AG09319 (cell line): Measurements from ENCODE around the gene C17orf78.
"Not testable (repeated sequence)": the region's sequence is repeated elsewhere in the genome, so short reads cannot be mapped to it uniquely, and the experiment has no call there.

Experiments
- DNase-seq: peaks from one replicate; pipeline ENCODE4 v3.0.0-alpha.2; 2010; ENCODE audit warnings: low read depth; ENCODE audit errors: extremely low read depth
- TF ChIP-seq, protein P1 (sequence below): IDR thresholded peaks from 2 replicates; pipeline ENCODE4 v1.5.1; 2011; ENCODE audit warnings: low read depth, mild to moderate bottlenecking, inconsistent platforms, low read length, moderate library complexity

The C17orf78 gene

DNA sequence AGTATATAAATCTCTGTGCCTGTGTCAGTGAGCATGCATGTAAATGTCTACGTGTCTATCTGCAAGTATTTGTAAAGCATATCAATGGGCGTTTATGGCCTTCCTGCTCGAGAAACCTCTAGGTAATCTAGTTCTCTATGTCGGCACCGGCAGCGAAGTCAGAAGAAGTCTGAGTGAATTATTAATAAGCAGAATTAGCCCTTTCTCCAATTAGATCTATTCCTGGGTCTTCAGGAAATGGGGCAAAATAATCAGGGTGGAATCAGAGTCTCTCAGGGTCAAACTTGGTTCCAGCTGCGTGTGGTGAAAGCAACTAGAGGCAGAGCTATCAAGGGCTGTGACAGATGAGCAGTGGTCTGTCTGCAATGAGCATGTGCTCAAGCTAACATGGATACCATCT, at the start of gene C17orf78:
C17orf78 (plus strand) TSS at position 280 of the 400 bp plus-strand sequence; CDS start at position 388, 108 bp downstream.
- TF ChIP-seq, protein P1, sequence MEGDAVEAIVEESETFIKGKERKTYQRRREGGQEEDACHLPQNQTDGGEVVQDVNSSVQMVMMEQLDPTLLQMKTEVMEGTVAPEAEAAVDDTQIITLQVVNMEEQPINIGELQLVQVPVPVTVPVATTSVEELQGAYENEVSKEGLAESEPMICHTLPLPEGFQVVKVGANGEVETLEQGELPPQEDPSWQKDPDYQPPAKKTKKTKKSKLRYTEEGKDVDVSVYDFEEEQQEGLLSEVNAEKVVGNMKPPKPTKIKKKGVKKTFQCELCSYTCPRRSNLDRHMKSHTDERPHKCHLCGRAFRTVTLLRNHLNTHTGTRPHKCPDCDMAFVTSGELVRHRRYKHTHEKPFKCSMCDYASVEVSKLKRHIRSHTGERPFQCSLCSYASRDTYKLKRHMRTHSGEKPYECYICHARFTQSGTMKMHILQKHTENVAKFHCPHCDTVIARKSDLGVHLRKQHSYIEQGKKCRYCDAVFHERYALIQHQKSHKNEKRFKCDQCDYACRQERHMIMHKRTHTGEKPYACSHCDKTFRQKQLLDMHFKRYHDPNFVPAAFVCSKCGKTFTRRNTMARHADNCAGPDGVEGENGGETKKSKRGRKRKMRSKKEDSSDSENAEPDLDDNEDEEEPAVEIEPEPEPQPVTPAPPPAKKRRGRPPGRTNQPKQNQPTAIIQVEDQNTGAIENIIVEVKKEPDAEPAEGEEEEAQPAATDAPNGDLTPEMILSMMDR: no peak
- no peak for DNase-seq

DNA sequence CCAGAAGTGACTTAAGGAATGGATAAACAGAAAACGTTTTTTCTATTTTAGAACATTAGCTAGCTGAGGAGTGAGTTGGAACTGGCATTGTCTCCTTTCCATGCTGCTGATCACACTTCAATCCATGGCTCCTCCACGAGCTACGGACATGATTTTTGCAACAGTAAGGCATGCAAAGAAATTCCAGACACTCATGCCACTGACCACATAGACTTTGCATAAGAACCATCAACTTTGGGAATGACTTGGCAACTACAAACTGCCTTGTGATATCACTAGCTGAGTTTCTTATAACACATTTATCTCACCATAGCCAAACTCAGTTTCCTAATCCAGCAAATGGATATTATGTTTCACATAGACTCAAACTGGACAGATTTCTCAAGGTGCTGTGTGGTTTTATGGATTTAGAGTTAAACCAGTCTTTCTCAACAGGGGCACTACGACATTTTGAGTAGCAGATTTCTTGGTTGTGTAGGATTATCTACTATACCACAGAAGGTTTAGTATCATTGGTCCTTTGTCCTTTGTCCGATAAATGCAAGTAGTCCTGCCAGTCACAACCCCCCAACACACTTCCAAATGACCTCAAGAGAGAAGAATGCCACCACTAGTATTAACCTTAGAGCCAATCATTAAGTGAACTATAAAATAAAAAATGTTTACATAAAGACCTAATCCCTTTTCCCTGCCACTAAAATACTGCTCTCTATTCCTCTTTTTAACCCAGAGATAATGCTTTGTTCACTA, 48.3 kb upstream of the C17orf78 start:
- TF ChIP-seq, protein P1: no peak
- DNase-seq: peak; percentile 93

DNA sequence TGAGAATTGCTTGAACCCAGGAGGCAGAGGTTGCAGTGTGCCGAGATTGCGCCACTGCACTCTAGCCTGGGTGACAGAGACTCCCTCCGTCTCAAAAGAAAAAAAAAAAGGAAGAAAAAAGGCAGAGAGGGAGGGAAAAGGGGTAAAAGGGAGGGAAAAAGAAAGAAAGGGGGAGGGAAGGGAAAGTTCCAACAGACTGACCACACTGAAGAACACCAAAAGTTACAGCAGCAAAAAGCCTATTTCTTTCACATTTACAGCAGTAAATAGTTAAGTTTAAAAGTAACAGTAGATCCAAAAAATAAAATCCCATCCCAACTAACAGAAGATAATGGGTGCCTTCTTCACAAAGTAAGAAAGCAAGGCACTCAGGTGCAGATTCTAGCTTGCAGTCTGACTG, 36.9 kb upstream of the C17orf78 start:
- DNase-seq: no peak
- TF ChIP-seq, protein P1: no peak

DNA sequence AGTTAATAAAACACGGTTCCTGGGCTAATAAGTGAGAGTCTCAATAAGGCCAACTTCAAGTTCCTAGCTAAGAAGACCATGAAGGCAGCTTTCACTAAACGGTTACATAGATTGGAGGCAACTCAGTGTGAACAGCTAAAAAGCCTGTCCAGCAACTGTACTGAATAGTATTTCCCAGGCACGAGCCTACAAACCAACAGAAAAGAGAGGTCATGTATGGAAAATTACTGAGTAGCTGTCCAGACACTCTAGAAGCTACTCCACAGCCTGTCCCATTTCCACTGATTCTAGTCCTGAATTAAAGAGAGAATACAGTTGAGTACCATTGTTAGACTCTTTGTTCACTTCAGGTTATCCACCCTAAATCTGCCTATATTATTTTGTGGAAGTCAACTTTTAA, 36.5 kb upstream of the C17orf78 start:
- no peak for DNase-seq
- TF ChIP-seq, protein P1: no peak

DNA sequence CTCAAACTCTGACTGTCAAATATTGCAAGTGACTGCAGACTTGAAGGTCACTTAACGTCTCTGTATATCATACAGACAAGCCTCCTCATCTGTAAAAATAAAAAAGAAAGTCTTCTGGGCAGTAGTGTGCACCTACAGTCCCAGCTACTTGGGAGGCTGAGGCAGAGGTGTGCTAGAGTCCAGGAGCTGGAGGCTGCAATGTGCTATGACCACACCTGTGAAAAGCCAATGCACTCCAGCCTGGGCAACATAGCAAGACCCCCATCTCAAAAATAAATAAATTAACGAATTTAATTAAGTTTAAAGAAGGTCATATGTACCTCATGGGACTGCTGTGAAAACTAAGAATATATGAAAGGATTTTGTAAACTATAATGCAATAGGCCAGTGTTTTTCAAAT, 35.0 kb upstream of the C17orf78 start:
- DNase-seq: no peak
- TF ChIP-seq, protein P1: no peak

DNA sequence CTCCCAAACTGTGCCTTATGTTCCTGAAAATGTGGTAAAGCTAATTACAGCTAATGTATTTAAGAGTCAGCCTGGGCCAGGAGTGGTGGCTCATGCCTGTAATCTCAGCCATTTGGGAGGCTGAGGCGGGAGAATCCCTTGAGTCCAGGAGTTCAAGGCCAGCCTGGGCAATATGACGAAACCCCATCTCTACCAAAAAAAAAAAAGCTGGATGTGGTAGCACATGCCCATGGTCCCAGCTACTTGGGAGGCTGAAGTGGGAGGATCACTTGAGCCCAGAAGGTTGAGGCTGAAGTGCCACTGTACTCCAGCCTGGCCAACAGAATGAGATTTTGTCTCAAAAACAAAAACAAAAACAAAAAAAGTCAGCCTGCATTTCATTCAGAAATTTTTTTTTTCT, 33.2 kb upstream of the C17orf78 start:
- TF ChIP-seq, protein P1: no peak
- DNase-seq: no peak

DNA sequence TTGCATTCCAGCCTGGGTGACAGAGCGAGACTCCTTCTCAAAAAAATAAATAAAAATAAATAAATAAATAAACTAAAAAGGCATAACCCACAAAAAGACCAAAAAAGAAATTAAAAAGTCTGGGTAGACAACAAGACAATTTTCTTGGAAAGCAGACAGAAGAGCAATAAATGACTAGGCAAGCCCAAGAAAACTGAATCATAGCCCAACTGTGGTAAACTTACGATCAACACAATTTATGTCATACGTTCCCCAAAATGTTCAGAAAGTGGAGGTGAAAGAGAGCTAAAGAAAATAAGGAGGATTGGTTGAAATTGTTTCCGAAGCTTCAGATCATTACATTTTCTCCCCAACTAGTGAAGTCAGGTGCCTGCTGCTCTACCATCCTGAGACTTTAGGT, 31.3 kb upstream of the C17orf78 start:
- no peak for DNase-seq
- TF ChIP-seq, protein P1: no peak

DNA sequence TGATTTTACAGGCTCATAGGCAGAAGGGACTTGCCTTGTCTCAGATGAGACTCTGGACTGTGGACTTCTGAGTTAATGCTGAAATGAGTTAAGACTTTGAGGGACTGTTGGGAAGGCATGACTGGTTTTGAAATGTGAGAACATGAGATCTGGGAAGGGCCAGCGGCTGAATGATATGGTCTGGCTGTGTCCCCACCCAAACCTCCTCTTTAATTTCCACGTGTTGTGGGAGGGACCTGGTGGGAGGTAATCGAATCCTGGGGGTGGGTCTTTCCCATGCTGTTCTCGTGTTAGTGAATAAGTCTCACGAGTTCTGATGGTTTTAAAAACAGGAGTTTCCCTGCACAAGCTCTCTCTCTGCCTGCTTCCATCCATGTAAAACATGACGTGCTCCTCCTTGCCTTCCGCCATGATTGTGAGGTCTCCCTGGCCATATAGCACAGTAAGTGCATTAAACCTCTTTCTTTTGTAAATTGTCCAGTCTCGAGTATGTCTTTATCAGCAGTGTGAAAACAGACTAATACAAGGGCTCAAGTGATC, 28.9 kb upstream of the C17orf78 start:
- not testable (repeated sequence) for DNase-seq

DNA sequence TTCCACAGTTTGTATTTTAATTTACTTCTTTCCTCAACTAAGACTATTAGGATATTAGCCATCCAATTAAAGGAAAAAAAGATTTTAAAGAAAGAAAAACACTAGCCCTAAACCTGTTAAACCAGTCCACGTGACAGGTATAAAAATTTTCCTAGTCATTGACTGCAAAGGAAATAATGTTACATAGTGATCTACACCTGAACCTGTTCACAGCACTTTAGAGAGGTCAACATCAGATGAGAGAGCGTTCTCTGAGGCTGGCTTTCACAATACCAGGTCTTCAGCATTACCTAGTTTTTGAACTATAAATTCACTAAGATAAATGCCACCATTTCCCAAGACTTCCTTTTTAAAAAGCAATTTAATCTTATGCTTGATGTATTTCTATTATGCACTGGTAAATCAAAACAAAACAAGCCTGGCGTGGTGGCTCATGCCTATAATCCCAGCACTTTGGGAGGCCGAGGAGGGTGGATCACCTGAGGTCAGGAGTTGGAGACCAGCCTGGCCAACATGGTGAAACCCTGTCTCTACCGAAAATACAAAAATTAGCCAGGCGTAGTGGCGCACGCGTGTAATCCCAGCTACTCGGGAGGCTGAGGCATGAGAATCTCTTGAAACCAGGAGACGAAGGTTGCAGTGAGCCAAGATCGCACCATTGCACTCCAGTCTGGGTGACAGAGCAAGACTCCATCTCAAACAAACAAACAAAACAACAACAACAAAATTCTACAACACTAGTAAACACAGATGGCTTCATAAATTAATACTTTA, 18.8 kb upstream of the C17orf78 start:
- not testable (repeated sequence) for DNase-seq
